GM18951 (cell line): ENCODE measurements around the gene CLPX.
"Not testable (repeated sequence)": the region's sequence is repeated elsewhere in the genome, so short reads cannot be mapped to it uniquely, and the experiment has no call there.

Experiments
- POLR2A ChIP-seq: IDR thresholded peaks from 4 replicates; pipeline ENCODE4 v1.6.1; 2011; ENCODE audit warnings: mild to moderate bottlenecking; ENCODE audit not compliant: insufficient read length, insufficient read depth; ENCODE audit errors: extremely low read depth
- in situ Hi-C: fragments of 300-500 bp; cut with MboI; formaldehyde crosslinking; loops from one replicate; pipeline ENCODE4 v1.12.0; 2022; ENCODE audit warnings: low sequenced_read_pairs, mixed read lengths, inconsistent platforms; ENCODE audit not compliant: unreplicated experiment

CLPX gene

DNA sequence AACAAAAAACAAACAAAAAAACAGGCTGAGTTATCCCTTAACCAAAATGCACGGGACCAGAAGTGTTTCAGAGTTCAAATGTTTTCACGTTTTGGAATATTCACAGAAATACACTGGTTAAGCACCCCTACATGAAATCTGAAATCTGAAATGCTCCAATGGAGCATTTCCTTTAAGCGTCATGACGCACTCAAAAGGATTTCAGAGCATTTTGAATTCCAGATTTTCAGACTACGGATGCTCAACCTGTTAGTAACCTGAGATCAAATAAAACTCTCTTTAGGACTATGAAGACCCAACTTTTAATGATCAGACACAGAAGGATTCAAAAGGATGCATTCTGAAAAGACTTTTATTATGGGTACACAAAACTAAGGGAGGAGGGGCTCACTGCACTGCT is 9.6 kb downstream of the CLPX start:
- in situ Hi-C loops: no loop called here
- TF ChIP-seq POLR2A: no peak

GRCh38 chr15:65174509-65174908 is 10.6 kb downstream of the CLPX start:
- TF ChIP-seq POLR2A: no peak
- in situ Hi-C loops: no loop called here

- TF ChIP-seq POLR2A: no peak
- in situ Hi-C loops: no loop called here
Observed at GRCh38 chr15:65172531-65172930, 12.6 kb downstream of the CLPX start.

DNA sequence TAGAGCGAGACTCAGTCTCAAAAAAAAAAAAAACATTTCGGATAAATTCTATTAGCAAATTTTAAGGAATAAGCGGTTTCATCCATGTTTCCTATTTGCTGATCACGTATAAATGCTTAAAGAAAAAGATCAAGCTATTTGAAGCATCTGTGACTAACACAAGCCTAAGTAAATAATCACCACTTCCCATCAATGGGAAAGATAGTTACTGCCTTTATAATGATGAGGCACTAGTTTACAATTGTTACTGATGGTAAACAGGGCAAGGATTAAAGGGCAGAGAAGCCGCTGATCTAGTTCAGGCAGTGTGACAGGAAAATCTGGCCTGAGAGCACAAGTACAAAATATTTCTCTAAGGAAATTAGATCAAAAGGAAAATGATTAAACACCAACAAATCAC is 13.7 kb downstream of the CLPX start:
- in situ Hi-C loops: no loop called here
- TF ChIP-seq POLR2A: no peak

GRCh38 chr15:65165875-65166274 is 19.3 kb downstream of the CLPX start:
- no peak for TF ChIP-seq POLR2A
- in situ Hi-C loops: no loop called here

DNA sequence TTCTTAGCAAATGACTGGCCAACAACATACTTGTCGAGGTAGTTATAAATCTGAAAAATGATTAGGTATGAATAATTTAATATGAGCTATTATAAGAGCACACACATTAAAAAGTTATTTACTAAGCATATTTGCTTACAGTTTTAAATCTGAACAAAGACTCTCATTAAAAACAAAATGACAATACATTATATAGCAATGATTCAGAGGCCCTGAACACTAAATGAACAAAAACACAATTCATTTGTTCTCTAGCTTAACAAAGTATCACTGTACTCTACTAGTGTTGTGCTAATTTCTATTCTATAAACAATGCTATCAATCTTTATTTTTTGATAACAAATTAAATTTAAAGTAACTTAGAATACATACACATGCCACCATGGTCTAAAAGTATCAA is 21.0 kb downstream of the CLPX start:
- in situ Hi-C loops: no loop called here
- no peak for TF ChIP-seq POLR2A

DNA sequence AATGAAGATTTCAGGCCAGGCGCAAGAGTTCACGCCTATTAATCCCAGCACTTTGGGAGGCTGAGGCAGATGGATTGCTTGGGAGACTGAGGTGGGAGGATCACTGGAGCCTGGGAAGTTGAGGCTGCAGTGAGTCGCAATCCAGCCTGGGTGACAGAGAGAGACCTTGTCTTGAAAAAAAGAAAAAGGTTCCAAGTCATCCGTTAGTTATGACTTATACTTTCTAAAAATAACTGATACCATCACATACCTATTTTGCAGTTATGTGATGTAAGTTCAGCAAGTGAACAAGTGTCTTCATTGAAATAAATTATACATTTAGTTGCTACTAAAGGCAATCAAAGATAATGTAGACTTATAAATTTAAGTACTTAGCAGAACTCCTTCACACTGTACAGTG is 22.1 kb downstream of the CLPX start:
- no peak for TF ChIP-seq POLR2A
- in situ Hi-C loops: no loop called here

GRCh38 chr15:65156692-65157091 is 28.4 kb downstream of the CLPX start:
- in situ Hi-C loops: no loop called here
- TF ChIP-seq POLR2A: no peak

- TF ChIP-seq POLR2A: no peak
- in situ Hi-C loops: no loop called here
Observed at GRCh38 chr15:65154720-65155119, 30.4 kb downstream of the CLPX start.

- no peak for TF ChIP-seq POLR2A
- in situ Hi-C loops: no loop called here
Observed at GRCh38 chr15:65147902-65148301, 37.2 kb downstream of the CLPX start.

- no peak for TF ChIP-seq POLR2A
- in situ Hi-C loops: no loop called here
Observed at GRCh38 chr15:65146438-65146837, 38.7 kb downstream of the CLPX start.

DNA sequence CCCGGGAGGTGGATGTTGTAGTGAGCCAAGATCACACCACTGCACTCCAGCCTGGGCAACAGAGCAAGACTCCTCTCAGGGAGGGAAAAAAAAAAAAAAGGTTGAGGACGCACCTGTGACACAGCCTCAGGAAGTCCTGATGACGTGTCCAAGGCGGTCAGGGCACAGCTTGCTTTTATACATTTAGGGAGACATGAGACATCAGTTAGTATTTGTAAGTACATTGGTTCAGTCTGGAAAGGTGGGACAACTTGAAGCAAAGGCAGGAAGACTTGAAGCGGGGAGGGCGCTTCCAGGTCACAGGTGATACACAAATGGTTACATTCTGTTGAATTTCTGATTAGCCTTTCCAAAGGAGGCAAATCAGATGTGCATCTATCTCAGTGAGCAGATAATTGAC is 46.5 kb downstream of the CLPX start:
- in situ Hi-C loops: not testable (repeated sequence)

- in situ Hi-C loops: not testable (repeated sequence)
Observed at GRCh38 chr15:65137893-65138292, 47.2 kb downstream of the CLPX start.

GRCh38 chr15:65137089-65137488 is 48.1 kb downstream of the CLPX start:
- in situ Hi-C loops: not testable (repeated sequence)

DNA sequence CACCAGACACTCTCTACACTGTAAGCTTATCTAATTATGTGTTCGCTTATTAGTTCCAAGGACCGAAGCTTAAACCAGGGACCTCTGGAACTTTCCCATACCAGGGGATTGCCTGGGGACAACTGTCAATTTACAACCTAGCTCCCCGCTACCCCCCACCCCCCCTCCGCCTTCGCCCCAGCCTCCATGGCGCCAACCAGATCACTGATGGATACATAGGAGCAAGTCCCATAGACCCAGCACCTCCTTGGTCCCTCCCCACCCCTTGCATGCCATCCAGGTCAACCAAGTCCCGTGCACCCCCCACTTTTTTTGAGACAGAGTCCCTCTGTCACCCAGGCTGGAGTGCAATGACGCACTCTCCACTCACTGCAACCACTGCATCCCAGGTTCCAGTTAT is 50.6 kb downstream of the CLPX start:
- in situ Hi-C loops: no loop called here
- no peak for TF ChIP-seq POLR2A
